GM12864 (cell line): ENCODE data around the gene CA10.

Source experiments
- DNase-seq: peaks from one replicate; pipeline ENCODE4 v3.0.0-alpha.2; 2011; ENCODE audit warnings: low read depth
- H3K4me3 ChIP-seq: 2 replicates; pipeline ENCODE4 v1.5.1; 2011; ENCODE audit warnings: mild to moderate bottlenecking, low read depth, low read length, control low read depth
- CTCF ChIP-seq: IDR thresholded peaks from 2 replicates; pipeline ENCODE4 v1.5.1; 2011; ENCODE audit warnings: low read depth, mild to moderate bottlenecking, moderate library complexity, low read length, control low read depth, inconsistent platforms; ENCODE audit errors: missing control alignments

Gene CA10

GRCh38 chr17:51813784-51814174, 344.7 kb downstream of the CA10 start:
- no peak for TF ChIP-seq CTCF
- H3K4me3 ChIP-seq: no peak overlapping the region
- DNase-seq: no peak

- H3K4me3 ChIP-seq: no peak overlapping the region
- DNase-seq: no peak
- TF ChIP-seq CTCF: no peak
Observed at GRCh38 chr17:51813140-51813783, 345.3 kb downstream of the CA10 start.

GRCh38 chr17:51807460-51807859, 351.1 kb downstream of the CA10 start:
- H3K4me3 ChIP-seq: no peak overlapping the region
- no peak for DNase-seq
- TF ChIP-seq CTCF: no peak

GRCh38 chr17:51805765-51806164, 352.7 kb downstream of the CA10 start:
- no peak overlapping the region for H3K4me3 ChIP-seq
- DNase-seq: no peak
- no peak for TF ChIP-seq CTCF

- DNase-seq: no peak
- TF ChIP-seq CTCF: no peak
- H3K4me3 ChIP-seq: no peak overlapping the region
Observed at GRCh38 chr17:51805185-51805584, 353.3 kb downstream of the CA10 start.

GRCh38 chr17:51803161-51803560, 355.4 kb downstream of the CA10 start:
- no peak overlapping the region for H3K4me3 ChIP-seq
- no peak for TF ChIP-seq CTCF
- DNase-seq: no peak

DNA sequence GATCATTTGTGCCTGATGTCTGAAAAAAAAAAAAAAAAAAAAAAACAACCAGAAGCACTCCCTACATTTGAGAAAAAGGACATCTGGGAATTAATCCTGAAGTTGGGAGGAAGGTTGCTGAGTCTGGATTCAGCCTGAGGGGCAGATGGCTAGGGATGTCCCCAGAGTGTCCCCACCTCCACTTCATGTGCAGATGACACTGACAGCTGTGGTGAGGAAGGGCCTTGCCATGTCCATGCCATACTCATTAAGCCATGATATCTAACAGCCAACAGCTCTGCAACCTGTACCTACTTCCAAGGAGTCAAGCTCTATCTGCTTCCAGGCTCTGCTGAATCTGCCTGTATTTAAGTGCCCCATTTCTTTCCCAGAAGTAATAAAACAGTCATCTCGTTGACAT, 356.0 kb downstream of the CA10 start:
- no peak for TF ChIP-seq CTCF
- DNase-seq: no peak
- H3K4me3 ChIP-seq: no peak overlapping the region
